Fibroblast of the aortic adventitia (primary cell): ENCODE data around the gene KCNAB1. TPM values are rescaled to one million over a fixed set of nuclear protein-coding genes. Genes with fewer than 3 reads are reported as not detected.

Source experiments
- DNase-seq: peaks from one replicate; pipeline ENCODE4 v3.0.0-alpha.2; 2010; ENCODE audit warnings: low read depth
- H3K4me3 ChIP-seq: 2 replicates; pipeline ENCODE4 v1.5.1; 2011; ENCODE audit warnings: low read depth, mild to moderate bottlenecking, control low read depth, low read length, moderate library complexity
- total RNA-seq: library from RNA; depleted of rRNA; stranded (reverse); fragments of >200 nt; gene quantifications from 2 replicates; pipeline ENCODE4 v1.2.3, GENCODE V29; 2012; ENCODE audit warnings: low replicate concordance
- TF ChIP-seq, protein P1 (sequence below): IDR thresholded peaks from 2 replicates; pipeline ENCODE4 v1.5.1; 2011; ENCODE audit warnings: mild to moderate bottlenecking, low read length, control low read depth, inconsistent platforms; ENCODE audit not compliant: insufficient read depth

The KCNAB1 gene
- total RNA-seq, 1 donor = 3.3 TPM

DNA sequence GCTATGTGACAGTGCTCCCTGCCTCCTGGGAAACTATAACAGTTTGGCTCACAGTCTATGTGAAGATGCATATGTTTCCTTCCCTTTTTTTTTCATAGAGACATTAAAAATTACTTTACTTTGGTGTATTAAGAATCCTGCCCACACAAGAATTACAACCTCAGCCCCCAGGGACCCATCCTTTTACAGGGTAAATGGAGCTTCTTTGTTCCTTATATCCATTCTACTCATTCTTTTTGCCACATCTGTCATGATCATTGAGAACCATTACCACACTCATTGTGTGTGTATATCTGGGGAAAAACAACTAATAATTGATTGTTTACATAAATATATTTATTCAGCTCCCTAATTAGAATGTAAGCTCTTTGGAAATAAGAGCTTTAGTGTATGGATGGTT lies 277.2 kb downstream of the KCNAB1 start:
- TF ChIP-seq, protein P1, sequence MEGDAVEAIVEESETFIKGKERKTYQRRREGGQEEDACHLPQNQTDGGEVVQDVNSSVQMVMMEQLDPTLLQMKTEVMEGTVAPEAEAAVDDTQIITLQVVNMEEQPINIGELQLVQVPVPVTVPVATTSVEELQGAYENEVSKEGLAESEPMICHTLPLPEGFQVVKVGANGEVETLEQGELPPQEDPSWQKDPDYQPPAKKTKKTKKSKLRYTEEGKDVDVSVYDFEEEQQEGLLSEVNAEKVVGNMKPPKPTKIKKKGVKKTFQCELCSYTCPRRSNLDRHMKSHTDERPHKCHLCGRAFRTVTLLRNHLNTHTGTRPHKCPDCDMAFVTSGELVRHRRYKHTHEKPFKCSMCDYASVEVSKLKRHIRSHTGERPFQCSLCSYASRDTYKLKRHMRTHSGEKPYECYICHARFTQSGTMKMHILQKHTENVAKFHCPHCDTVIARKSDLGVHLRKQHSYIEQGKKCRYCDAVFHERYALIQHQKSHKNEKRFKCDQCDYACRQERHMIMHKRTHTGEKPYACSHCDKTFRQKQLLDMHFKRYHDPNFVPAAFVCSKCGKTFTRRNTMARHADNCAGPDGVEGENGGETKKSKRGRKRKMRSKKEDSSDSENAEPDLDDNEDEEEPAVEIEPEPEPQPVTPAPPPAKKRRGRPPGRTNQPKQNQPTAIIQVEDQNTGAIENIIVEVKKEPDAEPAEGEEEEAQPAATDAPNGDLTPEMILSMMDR = no peak
- H3K4me3 ChIP-seq = no peak overlapping the region
- no peak for DNase-seq

DNA sequence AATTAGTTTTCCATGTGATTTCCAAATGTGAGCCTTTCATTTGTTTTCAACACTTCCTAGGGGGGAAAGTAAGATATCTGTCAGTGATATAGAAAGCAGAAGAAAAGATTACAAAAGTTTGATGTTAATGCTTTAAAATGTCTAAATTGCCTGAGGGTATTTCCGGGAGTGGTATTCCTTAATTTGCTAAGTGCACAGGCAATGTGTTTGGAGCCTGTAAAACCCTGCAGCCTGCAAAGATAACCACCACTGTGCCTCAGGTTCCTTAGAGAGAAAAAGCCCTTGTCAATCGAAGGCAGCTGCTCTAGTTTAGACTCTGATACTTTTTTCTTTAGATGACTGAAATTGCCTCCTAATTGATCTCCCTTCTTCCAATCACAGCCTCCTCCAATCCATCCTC lies 279.7 kb downstream of the KCNAB1 start:
- no peak overlapping the region for H3K4me3 ChIP-seq
- DNase-seq = no peak
- TF ChIP-seq, protein P1 = no peak

DNA sequence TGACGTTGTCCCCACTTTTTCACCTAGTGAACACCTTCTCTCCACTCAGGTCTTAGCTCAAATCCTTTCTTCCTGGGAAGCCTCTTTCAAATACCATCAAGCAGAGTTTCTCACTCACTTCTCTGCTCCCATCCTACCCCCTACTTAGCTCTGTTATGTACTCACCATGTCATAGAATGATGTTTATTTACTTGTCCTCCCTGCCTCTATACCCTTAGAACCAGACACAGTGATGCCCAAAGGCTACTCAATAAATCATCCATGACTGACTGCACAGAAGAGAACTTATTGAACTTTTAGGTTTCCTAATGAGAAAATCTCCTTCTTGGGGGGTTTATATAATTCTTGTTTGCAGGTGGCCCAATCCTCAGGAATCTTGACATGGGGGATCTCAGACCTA lies 280.4 kb downstream of the KCNAB1 start:
- H3K4me3 ChIP-seq = no peak overlapping the region
- TF ChIP-seq, protein P1 = no peak
- no peak for DNase-seq

DNA sequence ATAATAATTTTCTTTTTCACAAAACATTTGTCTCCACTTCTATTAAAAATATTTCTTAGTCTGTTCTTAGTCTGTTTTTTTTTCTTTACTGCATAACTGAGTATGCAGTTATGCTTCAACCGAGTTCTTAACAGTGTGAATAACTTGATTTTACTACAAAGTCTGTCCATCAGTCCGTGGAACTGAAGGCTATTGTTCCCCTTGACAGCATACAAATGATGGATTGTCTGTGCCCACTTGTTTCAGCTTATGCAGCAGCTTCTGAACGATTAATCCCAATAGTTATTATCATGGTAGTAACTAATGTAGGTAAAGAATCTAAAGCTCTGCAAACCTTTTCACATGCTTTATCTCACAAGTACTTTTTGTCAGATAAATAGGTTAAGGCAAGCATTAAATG lies 283.8 kb downstream of the KCNAB1 start:
- no peak overlapping the region for H3K4me3 ChIP-seq
- TF ChIP-seq, protein P1 = no peak
- no peak for DNase-seq

DNA sequence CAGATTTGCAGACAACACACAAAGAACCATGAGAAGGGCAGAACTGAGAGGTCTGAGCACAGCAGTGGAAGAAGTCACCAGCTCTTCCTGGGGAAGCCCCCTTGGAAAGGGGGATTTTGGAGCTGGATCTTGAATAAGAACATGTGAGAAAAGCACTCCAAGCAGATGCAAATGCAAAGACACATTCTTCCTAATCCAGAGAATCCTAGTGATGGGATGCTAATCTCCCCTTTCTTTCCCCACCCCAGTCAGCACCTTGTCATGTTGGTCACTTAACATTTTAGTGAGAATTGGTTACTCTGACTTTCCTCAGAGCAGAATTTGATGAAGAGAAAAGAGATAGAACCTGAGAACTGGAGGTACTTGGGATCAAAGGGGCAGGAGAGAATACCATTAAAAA lies 286.0 kb downstream of the KCNAB1 start:
- H3K4me3 ChIP-seq = no peak overlapping the region
- TF ChIP-seq, protein P1 = no peak
- DNase-seq = no peak

DNA sequence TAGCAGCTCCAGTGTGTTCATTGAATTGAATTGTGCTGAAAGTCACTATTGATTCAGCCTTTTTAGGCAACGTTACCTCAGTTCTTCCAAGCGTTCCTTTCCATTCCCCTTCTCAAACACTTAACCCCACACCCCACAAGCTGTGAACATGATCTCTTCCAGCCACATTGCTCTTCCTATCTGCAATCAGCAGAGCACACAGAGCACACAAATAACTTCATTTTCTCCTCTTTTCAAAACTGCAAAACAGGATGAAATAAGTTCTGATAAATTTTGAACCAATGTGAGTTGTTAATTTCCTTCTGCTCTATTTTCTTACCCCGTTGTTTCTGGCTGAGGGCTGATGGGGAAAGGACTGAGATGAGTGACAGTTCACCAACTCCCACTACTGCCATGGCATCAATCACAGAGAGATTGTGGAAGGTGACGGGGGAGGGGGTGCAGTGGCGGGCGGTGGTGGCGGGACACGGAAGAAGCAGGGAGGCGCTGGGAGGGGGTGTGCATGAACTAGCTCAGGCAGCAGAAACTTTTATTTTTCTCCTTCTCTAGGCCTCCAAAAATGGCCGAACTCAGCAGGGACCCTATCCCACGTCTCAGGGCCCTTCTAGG lies 287.3 kb downstream of the KCNAB1 start:
- DNase-seq = no peak
- H3K4me3 ChIP-seq = no peak overlapping the region
- TF ChIP-seq, protein P1 = no peak

DNA sequence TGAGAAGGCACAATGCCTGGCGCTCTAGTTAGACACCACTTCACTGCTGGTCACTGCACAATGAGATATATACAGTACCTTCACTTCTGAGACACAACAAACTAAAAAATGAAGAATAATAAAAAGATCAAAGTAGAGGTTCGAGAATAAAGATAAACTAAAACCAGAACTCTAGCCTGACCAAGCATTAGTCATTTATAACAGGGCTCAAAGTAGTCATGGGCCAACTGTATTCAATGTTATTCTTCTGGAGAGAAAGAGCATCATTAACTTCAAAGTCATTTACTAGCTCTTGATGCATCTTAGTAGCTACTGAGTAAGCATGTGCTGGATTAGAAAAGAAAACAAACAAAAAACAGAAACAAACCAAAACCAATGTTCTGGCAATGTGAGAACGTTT lies 289.3 kb downstream of the KCNAB1 start:
- no peak overlapping the region for H3K4me3 ChIP-seq
- TF ChIP-seq, protein P1 = no peak
- peak; percentile 30 for DNase-seq
